ENCODE measurements around the gene F7.
"Not testable (repeated sequence)": the region's sequence is repeated elsewhere in the genome, so short reads cannot be mapped to it uniquely, and the experiment has no call there.

The F7 gene

DNA sequence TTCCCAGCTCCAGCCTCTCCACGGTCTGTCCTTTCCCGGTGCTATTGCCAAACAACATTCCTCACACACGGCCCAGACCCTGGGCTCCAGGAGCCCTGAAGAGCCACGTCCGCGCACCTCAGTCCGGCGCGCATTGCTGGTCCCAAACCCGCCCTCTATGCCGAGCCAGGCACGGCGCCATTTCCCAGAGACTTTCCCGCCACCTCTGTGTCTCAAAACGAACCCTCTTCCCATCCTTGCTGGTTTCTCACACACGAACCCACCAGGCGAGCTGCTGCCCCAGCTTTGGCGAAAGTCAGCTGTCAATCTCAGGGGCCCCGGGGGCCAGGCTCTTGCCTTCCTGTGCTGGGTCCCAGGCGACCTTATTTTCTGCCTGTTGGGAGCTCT is 28.0 kb upstream of the F7 start:
- Histone ChIP-seq H3K79me2 (ENCODE audit: insufficient read depth, low read depth) (no peaks in the 10 kb centered on the region), H2AFZ (ENCODE audit: low read depth) (no peak overlapping the region), H3K4me3 (IDR thresholded peaks at IDR 0.05; ENCODE audit: insufficient read depth, low read depth, low read length) (no peak overlapping the region), H3K36me3 (ENCODE audit: insufficient read depth) (no peaks in the 10 kb centered on the region), H3K4me1 (ENCODE audit: low read depth, poor library complexity, severe bottlenecking) (no peaks in the 10 kb centered on the region), H3K4me2 (no peak overlapping the region), H3K27ac (no peak overlapping the region), H4K20me1 (ENCODE audit: insufficient read depth) (no peaks in the 10 kb centered on the region), H3K9ac (no peak overlapping the region), H3K27me3 (ENCODE audit: insufficient read depth, low read depth) (no peaks in the 10 kb centered on the region)
- TF ChIP-seq, protein P1, sequence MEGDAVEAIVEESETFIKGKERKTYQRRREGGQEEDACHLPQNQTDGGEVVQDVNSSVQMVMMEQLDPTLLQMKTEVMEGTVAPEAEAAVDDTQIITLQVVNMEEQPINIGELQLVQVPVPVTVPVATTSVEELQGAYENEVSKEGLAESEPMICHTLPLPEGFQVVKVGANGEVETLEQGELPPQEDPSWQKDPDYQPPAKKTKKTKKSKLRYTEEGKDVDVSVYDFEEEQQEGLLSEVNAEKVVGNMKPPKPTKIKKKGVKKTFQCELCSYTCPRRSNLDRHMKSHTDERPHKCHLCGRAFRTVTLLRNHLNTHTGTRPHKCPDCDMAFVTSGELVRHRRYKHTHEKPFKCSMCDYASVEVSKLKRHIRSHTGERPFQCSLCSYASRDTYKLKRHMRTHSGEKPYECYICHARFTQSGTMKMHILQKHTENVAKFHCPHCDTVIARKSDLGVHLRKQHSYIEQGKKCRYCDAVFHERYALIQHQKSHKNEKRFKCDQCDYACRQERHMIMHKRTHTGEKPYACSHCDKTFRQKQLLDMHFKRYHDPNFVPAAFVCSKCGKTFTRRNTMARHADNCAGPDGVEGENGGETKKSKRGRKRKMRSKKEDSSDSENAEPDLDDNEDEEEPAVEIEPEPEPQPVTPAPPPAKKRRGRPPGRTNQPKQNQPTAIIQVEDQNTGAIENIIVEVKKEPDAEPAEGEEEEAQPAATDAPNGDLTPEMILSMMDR (conservative IDR thresholded peaks at IDR 0.05; ENCODE audit: low read depth, low read length): no peak

GRCh38 chr13:113077953-113078901 is 27.4 kb upstream of the F7 start:
- no peaks in the 10 kb centered on the region for H4K20me1 ChIP-seq (ENCODE audit: insufficient read depth)
- H3K9ac ChIP-seq: no peak overlapping the region
- no peak overlapping the region for H2AFZ ChIP-seq (ENCODE audit: low read depth)
- no peaks in the 10 kb centered on the region for H3K79me2 ChIP-seq (ENCODE audit: insufficient read depth, low read depth)
- no peaks in the 10 kb centered on the region for H3K36me3 ChIP-seq (ENCODE audit: insufficient read depth)
- H3K27ac ChIP-seq: no peak overlapping the region
- no peaks in the 10 kb centered on the region for H3K27me3 ChIP-seq (ENCODE audit: insufficient read depth, low read depth)
- no peak overlapping the region for H3K4me3 ChIP-seq (IDR thresholded peaks at IDR 0.05; ENCODE audit: insufficient read depth, low read depth, low read length)
- no peaks in the 10 kb centered on the region for H3K4me1 ChIP-seq (ENCODE audit: low read depth, poor library complexity, severe bottlenecking)
- TF ChIP-seq, protein P1 (conservative IDR thresholded peaks at IDR 0.05; ENCODE audit: low read depth, low read length): no peak
- no peak overlapping the region for H3K4me2 ChIP-seq

DNA sequence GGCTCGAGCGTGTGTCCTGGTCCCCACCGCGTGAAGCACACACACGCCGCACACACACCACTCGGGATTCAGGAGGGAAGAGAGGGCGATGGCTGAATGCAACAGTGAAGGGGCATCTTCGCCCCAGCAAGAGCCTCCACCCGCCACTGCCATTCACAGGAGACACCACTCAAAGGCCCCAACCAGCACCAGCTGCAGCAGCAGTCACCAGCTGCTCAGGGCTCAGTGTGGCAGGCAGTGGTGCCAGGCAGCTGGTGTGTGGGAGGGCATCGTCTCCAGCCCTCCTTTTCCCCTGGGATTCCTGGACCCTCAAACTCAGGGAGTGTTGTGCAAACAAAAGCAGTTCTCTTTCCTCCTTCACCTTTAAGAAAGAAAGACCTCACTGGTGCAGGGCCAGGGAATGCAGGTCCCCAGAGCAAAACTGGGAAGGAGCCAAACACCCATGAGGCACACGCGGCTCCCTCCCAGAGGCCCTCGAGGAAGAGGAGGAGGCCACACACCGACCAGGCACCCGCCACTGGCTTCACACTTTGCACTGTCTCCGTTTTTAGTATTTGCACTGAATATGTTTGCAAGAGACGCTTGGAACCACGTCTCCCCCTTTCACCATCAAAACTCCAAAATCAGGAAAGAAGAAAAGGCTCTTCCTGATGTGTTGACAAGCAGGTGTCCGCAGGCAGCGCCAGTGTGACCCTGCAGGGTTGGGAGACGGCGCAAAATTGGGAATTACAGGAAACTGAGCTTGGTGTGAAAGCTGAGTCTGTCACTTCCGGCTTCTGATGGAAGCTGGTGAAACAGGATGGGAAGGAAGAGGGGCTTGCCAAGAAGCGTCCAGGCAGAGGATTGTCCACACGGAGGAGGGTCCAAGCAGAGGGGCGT is 26.4 kb upstream of the F7 start:
- Histone ChIP-seq H4K20me1 (ENCODE audit: insufficient read depth) (no peaks in the 10 kb centered on the region), H3K4me2 (no peak overlapping the region)
- TF ChIP-seq, protein P1 (conservative IDR thresholded peaks at IDR 0.05; ENCODE audit: low read depth, low read length): no peak

DNA sequence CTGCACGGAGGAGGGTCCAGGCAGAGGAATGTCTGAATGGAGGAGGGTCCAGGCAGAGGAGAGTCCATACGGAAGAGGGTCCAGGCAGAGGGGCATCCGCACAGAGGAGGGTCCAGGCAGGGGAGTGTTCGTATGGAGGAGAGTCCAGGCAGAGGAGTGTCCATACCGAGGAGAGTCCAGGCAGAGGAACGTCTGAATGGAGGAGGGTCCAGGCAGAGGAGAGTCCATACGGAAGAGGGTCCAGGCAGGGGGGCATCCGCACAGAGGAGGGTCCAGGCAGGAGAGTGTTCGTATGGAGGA is 25.9 kb upstream of the F7 start:
- H3K36me3 ChIP-seq (ENCODE audit: insufficient read depth); H3K4me3 ChIP-seq (IDR thresholded peaks at IDR 0.05; ENCODE audit: insufficient read depth, low read depth, low read length); H3K27me3 ChIP-seq (ENCODE audit: insufficient read depth, low read depth); H3K4me2 ChIP-seq; H3K79me2 ChIP-seq (ENCODE audit: insufficient read depth, low read depth); H3K4me1 ChIP-seq (ENCODE audit: low read depth, poor library complexity, severe bottlenecking); H3K9ac ChIP-seq; H3K27ac ChIP-seq; H4K20me1 ChIP-seq (ENCODE audit: insufficient read depth); H2AFZ ChIP-seq (ENCODE audit: low read depth): not testable (repeated sequence)

More for the DNA sequence above, 26.4 kb upstream of the F7 start:
- Histone ChIP-seq H3K4me3 (IDR thresholded peaks at IDR 0.05; ENCODE audit: insufficient read depth, low read depth, low read length) (no peak overlapping the region), H3K9ac (no peak overlapping the region), H3K79me2 (ENCODE audit: insufficient read depth, low read depth) (no peaks in the 10 kb centered on the region), H2AFZ (ENCODE audit: low read depth) (no peak overlapping the region), H3K27ac (no peak overlapping the region), H3K27me3 (ENCODE audit: insufficient read depth, low read depth) (no peaks in the 10 kb centered on the region), H3K4me1 (ENCODE audit: low read depth, poor library complexity, severe bottlenecking) (no peaks in the 10 kb centered on the region), H3K36me3 (ENCODE audit: insufficient read depth) (no peaks in the 10 kb centered on the region)

Data from KMS-11 (cell line).